Osteoblast (primary cell): ENCODE results near the gene THYN1. TPM values are rescaled to one million over a fixed set of nuclear protein-coding genes. Genes with fewer than 3 reads are reported as not detected.

ENCODE experiments used
- DNase-seq: peaks from one replicate; pipeline ENCODE4 v3.0.0; 2011; ENCODE audit warnings: low spot score, mixed read lengths; ENCODE audit not compliant: insufficient read length; ENCODE audit errors: missing footprints
- H2AFZ ChIP-seq: 2 replicates; pipeline ENCODE4 v1.6.0; 2011; ENCODE audit warnings: mild to moderate bottlenecking, low read length
- H3K27ac ChIP-seq: 2 replicates; pipeline ENCODE4 v1.5.1; 2011; ENCODE audit warnings: mild to moderate bottlenecking, low read depth, low read length, moderate library complexity
- H3K27me3 ChIP-seq: 2 replicates; pipeline ENCODE4 v1.6.0; 2012; ENCODE audit warnings: mild to moderate bottlenecking, control low read depth, inconsistent platforms, low read length, moderate library complexity; ENCODE audit not compliant: insufficient read depth
- H3K36me3 ChIP-seq: 2 replicates; pipeline ENCODE4 v1.5.1; 2011; ENCODE audit warnings: mild to moderate bottlenecking, low read length, control low read depth, moderate library complexity; ENCODE audit not compliant: insufficient read depth
- H3K4me1 ChIP-seq: 2 replicates; pipeline ENCODE4 v1.5.1; 2011; ENCODE audit warnings: mild to moderate bottlenecking, low read length, control low read depth, moderate library complexity; ENCODE audit not compliant: insufficient read depth
- H3K4me2 ChIP-seq: 2 replicates; pipeline ENCODE4 v1.6.0; 2011; ENCODE audit warnings: mild to moderate bottlenecking, low read length; ENCODE audit not compliant: insufficient read depth
- H3K4me3 ChIP-seq: fragments of 200-600 bp; sonication (generic); 3 replicates; pipeline ENCODE4 v1.5.1; 2012; ENCODE audit warnings: mild to moderate bottlenecking, low read length, inconsistent platforms; ENCODE audit not compliant: insufficient read depth
- H3K79me2 ChIP-seq: 2 replicates; pipeline ENCODE4 v1.6.0; 2012; ENCODE audit warnings: mild to moderate bottlenecking, low read length, control low read depth, inconsistent platforms; ENCODE audit not compliant: insufficient read depth
- H3K9me3 ChIP-seq: 2 replicates; pipeline ENCODE4 v1.5.1; 2011; ENCODE audit warnings: low read depth, low read length, control low read depth
- H4K20me1 ChIP-seq: 2 replicates; pipeline ENCODE4 v1.6.0; 2012; ENCODE audit warnings: mild to moderate bottlenecking, low read length, control low read depth; ENCODE audit not compliant: insufficient read depth
- CTCF ChIP-seq: IDR thresholded peaks from 2 replicates; pipeline ENCODE4 v1.5.1; 2011; ENCODE audit warnings: mild to moderate bottlenecking, low read depth, low read length, moderate library complexity; ENCODE audit errors: extremely low read depth
- total RNA-seq: library from RNA; depleted of rRNA; stranded (reverse); fragments of >200 nt; gene quantifications from 2 replicates; pipeline ENCODE4 v1.2.3, GENCODE V29; 2012

Gene THYN1
- total RNA-seq, 1 donor, result 42.0 TPM

- Histone ChIP-seq H3K27me3 (no peaks in the 10 kb centered on the region), H3K4me2 (no peak overlapping the region), H3K27ac (no peak overlapping the region), H2AFZ (no peak overlapping the region), H3K4me1 (no peaks in the 10 kb centered on the region), H4K20me1 (no peaks in the 10 kb centered on the region), H3K4me3 (no peak overlapping the region), H3K79me2 (no peaks in the 10 kb centered on the region), H3K9me3 (no peaks in the 10 kb centered on the region), H3K36me3 (peaks cover 29% of the 10 kb centered on the region)
- DNase-seq, result no peak
- TF ChIP-seq CTCF, result no peak
These were observed 52.5 kb downstream of the THYN1 start for GRCh38 chr11:134200688-134201087.

- no peaks in the 10 kb centered on the region for H3K9me3 ChIP-seq
- H2AFZ ChIP-seq, result no peak overlapping the region
- no peaks in the 10 kb centered on the region for H3K4me1 ChIP-seq
- H4K20me1 ChIP-seq, result no peaks in the 10 kb centered on the region
- TF ChIP-seq CTCF, result no peak
- H3K4me2 ChIP-seq, result no peak overlapping the region
- no peak overlapping the region for H3K27ac ChIP-seq
- H3K27me3 ChIP-seq, result no peaks in the 10 kb centered on the region
- H3K4me3 ChIP-seq, result no peak overlapping the region
- DNase-seq, result no peak
- no peaks in the 10 kb centered on the region for H3K79me2 ChIP-seq
- H3K36me3 ChIP-seq, result peaks cover 28% of the 10 kb centered on the region
These were observed 53.6 kb downstream of the THYN1 start for GRCh38 chr11:134199531-134199930.

Other genes with a start within 250 kb of the THYN1 start
- 56.3 and 57.5 TPM in 2 replicates for gene JAM3, start 184.3 kb downstream of the THYN1 start, total RNA-seq
- 9.4 and 12.7 TPM in 2 replicates for gene NCAPD3, start 29.4 kb downstream of the THYN1 start, total RNA-seq
- 51.3 and 54.3 TPM in 2 replicates for gene VPS26B, start 28.7 kb downstream of the THYN1 start, total RNA-seq
- 17.7 and 21.5 TPM in 2 replicates for gene ACAD8, start 216 bp upstream of the THYN1 start, total RNA-seq
- gene GLB1L3, start 23.0 kb upstream of the THYN1 start, total RNA-seq, result not detected in 2 replicates
- 0.29 and 0.36 TPM in 2 replicates for gene GLB1L2, start 78.6 kb upstream of the THYN1 start, total RNA-seq
- not detected in 2 replicates for gene B3GAT1, start 158.9 kb upstream of the THYN1 start, total RNA-seq